Measurements from ENCODE around the gene NOC4L.

Gene NOC4L

GRCh38 chr12:132170094-132170636, 25.9 kb downstream of the NOC4L start:
- DNase-seq (ENCODE audit: low spot score), result peak; percentile 11

GRCh38 chr12:132170637-132171292, 26.5 kb downstream of the NOC4L start:
- no peak for DNase-seq (ENCODE audit: low spot score)

DNA sequence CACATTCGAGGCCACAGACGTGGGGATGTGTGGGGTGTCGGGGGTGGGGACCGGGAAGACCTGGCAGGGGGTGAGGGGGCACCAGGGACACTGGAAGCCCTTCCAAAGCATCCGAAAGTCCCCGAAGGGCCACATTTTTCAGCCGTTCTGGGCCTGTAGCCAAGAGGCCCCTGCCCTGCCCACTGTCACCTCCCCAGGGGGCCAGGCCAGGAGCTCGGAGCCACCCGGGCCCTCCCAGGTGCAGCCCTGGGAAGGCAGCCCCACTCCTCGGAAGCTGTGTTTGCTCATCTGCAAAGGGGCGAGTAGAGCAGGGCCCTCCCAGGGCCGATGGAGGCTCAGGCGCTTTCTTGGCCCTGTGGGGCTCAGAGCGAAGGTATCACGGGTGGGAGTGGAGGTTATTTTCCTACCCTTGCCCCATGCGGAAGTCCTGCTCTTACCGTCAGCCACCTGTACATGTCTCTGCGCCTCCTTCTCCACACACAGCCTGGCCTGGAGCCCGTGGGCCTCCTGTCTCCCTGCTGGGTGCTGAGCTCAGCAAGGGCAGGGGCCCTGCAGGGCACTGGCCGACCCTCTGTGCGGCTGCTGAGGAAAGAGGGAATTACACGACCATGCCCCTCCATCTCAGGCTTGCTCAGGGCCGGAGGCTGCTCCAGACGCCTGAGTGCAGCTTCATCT, 27.2 kb downstream of the NOC4L start:
- DNase-seq (ENCODE audit: low spot score), result no peak

DNA sequence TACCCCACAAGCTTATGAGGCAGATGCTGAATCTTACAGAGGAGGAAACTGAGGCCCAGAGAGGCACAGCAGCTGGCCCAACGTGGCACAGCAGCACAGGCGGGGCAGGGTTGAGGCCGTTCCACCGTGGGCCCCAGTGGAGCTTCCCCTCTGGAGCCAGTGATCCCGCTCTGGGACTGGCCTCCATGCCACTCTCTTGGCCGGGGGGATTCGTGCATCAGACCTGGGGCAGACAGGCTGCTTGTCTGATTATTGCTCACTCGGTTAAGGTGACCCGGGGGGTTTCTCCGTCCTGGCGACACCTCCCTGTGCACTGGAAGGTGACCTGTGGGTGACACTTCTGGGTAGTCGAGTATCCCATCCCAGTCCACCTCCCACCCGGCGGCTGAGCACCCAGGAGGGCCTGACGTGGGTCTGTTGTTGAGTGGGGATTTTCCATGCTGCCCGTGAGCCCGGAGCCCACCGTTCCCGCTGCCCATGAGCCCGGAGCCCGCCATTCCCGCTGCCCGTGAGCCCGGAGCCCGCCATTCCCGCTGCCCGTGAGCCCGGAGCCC, 27.8 kb downstream of the NOC4L start:
- DNase-seq (ENCODE audit: low spot score), result no peak

- DNase-seq (ENCODE audit: low spot score), result no peak
These were observed 28.4 kb downstream of the NOC4L start for GRCh38 chr12:132172619-132173018.

DNA sequence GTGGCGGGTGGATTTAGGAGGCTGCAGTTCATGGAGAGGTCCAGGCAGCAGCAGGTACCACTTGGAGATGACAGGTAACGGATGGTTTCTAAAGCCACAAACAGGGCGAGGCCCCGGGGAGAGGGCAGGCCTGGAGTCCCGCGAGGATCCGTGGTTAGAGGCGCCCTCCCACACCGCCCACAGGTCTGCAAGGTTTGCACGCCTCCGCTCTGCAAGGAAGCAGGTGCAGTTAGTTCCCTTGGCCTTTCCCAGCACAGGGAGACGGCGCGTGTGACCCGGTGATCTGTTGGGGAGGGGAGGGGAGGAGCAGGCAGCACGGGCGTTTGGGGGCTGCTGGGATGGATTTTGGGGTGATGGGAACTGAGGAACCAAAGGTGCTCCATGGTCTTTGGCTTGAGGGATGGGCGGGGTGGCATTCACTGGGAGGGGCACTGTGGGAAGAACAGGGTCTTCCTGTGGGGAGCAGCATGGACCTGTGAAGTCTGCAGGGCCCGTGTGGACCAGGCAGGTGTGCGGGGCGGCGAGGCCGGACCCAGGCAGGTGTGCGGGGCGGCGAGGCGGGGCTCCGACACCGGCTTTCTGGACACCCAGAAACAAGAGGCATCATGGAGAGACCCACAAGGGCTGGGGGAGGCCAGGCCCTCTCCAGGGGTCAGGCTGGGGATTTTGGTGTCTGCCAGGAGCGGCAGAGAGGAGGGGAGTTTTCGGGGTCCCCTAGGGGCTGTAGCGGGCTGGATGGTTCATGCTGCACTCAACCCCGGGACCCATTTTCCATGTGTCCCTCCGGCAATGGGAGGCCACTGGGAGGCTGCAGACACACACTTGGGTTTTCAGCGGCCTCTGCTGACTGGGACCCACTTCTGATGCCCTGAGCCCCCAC, 29.1 kb downstream of the NOC4L start:
- DNase-seq (ENCODE audit: low spot score), result no peak

- DNase-seq (ENCODE audit: low spot score), result no peak
These were observed 30.0 kb downstream of the NOC4L start for GRCh38 chr12:132174015-132174838.

DNA sequence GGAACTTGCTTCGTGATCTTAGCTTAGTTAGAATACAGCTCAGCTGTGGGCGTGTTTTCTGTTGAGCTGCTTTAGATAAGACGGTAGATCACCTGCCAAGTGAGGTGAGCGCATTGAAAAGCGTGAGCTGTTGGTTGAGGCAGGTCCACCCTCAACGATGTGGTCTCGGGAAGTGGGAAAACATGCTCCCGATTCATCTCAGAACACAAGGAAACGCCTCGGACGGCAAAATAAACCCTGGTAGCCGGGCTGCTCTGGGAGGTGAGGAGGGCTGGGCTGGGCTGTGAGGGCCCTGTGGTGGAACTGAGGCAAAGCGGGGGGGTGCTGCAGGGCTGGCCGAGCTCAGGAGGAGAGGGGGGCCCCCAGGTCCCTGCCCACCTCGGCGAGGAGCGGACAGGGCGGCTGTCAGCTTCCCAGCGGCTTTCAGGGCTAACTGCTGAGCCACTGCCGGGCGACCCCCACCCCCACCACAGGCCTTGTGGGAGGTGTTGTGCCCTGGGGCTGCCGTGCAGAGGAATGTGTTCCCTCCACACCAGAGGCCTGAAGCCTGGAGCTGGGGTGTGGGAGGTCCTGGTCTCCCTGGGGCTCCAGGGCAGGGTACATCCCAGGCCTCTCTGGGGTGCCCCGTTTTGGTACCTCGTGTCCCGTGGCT, 30.7 kb downstream of the NOC4L start:
- no peak for DNase-seq (ENCODE audit: low spot score)

DNA sequence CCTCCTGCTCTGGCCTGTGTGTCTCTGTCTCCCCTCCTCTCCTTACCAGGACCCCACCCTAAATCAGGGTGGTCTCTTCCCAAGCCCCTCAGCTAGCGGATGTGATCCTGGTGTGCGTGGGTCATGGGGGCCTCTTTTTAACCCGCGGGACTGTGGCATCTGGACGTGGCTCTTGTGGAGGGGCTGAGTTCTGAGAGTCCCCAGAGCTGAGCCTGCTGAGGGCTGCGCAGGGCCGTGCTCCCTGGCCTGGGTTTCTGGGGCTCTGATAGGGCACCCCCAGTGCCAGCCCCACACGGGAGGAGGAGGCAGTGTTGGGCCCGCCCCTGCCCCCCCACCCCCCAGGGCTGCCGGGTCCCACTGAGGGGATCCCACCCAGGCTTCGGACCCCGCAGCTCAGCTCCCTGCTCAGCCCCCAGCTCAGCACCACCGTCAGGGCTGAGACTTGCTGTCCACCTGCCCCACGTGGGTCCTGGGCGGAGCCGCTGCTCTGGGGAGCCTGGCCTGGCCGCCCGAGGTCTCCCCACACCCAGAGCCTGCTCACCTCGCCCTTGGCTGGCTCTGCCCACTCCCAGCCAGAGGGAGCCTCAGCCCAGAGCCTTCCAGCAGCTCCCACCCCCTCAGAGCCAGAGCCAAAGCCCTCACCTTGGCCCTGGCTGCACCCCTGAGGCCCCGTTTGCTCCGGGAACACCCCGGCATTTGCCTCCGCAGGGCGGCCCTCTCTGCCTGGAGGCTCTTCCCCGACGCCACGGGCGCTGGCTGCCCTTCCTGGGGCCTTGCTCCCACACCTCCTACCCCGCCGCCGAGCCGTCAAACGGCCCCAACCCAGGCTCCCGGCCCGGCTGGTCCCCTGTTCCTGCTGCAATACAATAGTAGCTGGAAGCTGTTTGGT, 31.5 kb downstream of the NOC4L start:
- DNase-seq (ENCODE audit: low spot score), result no peak

GRCh38 chr12:132176385-132176919, 32.2 kb downstream of the NOC4L start:
- DNase-seq (ENCODE audit: low spot score), result no peak

DNA sequence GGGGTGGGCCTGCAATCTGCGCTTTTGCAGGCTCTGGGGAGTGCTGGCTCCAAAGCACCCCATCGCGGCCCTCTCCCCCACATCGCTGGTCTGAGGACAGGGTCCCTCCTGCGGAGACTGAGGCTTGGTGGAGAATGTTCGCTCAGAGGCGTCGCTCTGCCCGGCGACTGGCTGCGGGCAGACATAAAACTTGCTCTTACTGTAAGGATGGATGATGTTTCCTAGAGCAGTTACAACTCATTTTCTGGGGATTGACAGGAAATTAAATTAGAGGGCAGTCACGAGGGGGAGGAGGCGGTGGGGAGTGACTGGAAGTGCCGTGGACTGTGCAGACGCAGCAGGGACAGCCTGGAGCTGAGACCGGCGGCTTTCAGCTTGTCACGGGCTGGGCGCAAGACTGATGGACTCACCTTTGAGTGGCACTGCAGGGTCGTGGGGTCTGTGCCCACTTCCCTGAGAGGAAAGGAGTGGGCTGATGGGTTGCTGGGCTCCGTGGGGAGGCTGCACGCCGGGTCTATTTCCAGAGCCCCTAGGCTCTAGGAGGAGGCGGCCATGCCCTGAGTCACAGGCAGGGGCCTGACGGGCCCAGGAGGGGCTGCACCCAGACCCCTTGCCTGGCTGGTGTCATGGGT, 32.8 kb downstream of the NOC4L start:
- DNase-seq (ENCODE audit: low spot score), result no peak

DNA sequence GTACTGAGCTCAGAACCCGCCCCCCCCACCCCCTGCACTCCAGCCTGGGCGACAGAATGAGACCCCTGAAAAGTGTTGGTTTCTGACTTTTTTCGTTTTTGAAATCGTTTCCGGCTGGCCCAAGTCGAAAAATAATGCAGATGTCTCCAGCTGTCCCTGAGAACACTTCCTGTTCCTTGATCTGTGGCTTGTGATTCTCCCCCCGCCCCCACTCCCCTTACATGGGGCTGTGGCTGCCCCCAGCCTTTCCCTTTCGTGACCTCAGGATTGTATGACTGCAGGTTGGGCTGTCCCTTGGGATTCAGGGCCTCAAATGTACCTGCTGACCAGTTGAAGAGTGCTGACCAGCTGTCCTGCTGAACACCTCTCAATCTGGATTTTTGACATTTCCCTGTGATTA, 34.1 kb downstream of the NOC4L start:
- DNase-seq (ENCODE audit: low spot score), result no peak

DNA sequence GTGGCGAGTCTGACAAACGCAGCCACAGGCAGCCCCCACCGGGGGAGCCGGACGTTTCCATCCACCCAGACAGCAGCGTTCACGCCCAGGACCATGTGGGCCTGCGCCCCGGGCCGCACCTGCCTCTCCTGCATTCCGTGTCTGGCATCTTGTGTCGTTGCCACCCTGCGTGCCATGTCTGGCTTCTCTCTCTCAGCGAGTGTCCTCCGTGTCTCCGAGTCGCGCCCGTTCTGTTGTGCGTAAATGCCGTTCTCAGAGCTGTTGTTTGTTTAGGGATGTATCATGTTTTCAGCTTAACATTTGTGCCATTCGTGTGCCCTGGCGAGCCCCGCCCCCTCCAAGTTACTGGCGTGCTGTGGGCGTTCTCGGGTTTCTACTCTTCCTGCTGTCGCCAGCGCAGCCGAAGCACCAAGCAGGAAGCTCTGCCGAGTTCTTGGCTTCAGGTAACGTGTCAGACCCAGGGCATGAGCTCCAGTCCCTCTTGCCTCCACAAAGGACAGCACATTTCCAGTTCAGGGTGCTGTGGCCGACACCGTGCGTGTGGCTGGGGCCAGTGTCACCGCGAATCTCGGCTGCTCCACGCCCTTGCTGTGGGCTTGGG, 34.6 kb downstream of the NOC4L start:
- no peak for DNase-seq (ENCODE audit: low spot score)

GRCh38 chr12:132179431-132180362, 35.4 kb downstream of the NOC4L start:
- DNase-seq (ENCODE audit: low spot score), result no peak

- no peak for DNase-seq (ENCODE audit: low spot score)
These were observed 36.6 kb downstream of the NOC4L start for GRCh38 chr12:132180648-132181546.

GRCh38 chr12:132181570-132182200, 37.4 kb downstream of the NOC4L start:
- DNase-seq (ENCODE audit: low spot score), result no peak

Data from RKO (cell line).